HepG2 (cell line): Measurements from ENCODE around the gene UBASH3A. TPM values are rescaled to one million over a fixed set of nuclear protein-coding genes. Genes with fewer than 3 reads are reported as not detected.

ENCODE experiments used
- ATAC-seq: fragments of 200-7000 bp; cut with Tn5 transposase; 3 replicates; pipeline ENCODE4 v1.9.1; 2020; ENCODE audit warnings: mild to moderate bottlenecking, moderate library complexity
- BruUV-seq: library from RNA; stranded (reverse); fragments of 400-500 nt; replicated peaks from 2 replicates; lab custom pipeline; 2021; lab: Mats Ljungman, UMichigan
- CTCF ChIA-PET: fragments of 300-600 bp; formaldehyde crosslinking; extraction: SDS; loops from one replicate; lab custom pipeline; 2021; ENCODE audit warnings: low total read pairs, inconsistent platforms, low intra/inter-chr PET ratio; lab: Yijun Ruan, JAX
- POLR2A ChIA-PET: fragments of 350-600 bp; sonication (Branson Sonifier 250); formaldehyde crosslinking; loops from one replicate; lab custom pipeline; 2020; ENCODE audit warnings: antibody characterized with exemption, inconsistent platforms; lab: Yijun Ruan, JAX
- DNase-seq: peaks from one replicate; pipeline ENCODE4 v3.0.0-alpha.2; 2015; ENCODE audit warnings: low spot score
- FAIRE-seq: peaks from 3 replicates; lab custom pipeline; 2011; peaks lifted over from hg19 to GRCh38; lab: Jason Lieb, UNC
- H2AFZ ChIP-seq: one replicate; pipeline ENCODE4 v1.6.1; 2011; ENCODE audit warnings: low read length, inconsistent platforms
- H3K27ac ChIP-seq: fragments of 300-600 bp; 3 replicates; pipeline ENCODE4 v1.8.0; 2011; ENCODE audit warnings: mixed run types, mild to moderate bottlenecking, mixed read lengths, low read length, inconsistent platforms; ENCODE audit not compliant: insufficient read depth; ENCODE audit errors: extremely low read length
- H3K27me3 ChIP-seq, 2 experiments: fragments of 200-600 bp in 1 of 2; 2 replicates in 1 of 2; 3 replicates in 1 of 2; pipeline versions ENCODE4 v1.6.0 to v1.8.0; 2011; ENCODE audit warnings: low read length in 2 of 2, mild to moderate bottlenecking in 2 of 2, moderate library complexity in 2 of 2, inconsistent platforms in 1 of 2; ENCODE audit not compliant: insufficient read depth in 2 of 2, control insufficient read depth in 1 of 2
- H3K36me3 ChIP-seq, 2 experiments: fragments of 200-600 bp in 1 of 2; replicated peaks in 1 of 2; 2 replicates in 1 of 2; 3 replicates in 1 of 2; pipeline versions ENCODE4 v1.5.1 to v1.8.0; 2011; ENCODE audit warnings: low read length in 2 of 2, inconsistent platforms in 1 of 2; ENCODE audit not compliant: insufficient read depth in 2 of 2, control insufficient read depth in 1 of 2
- H3K4me1 ChIP-seq: 2 replicates; pipeline ENCODE4 v1.5.1; 2012; ENCODE audit warnings: low read length, inconsistent platforms; ENCODE audit not compliant: insufficient read depth
- H3K4me2 ChIP-seq: 2 replicates; pipeline ENCODE4 v1.6.0; 2011; ENCODE audit warnings: low read depth, low read length, inconsistent platforms
- H3K4me3 ChIP-seq, 3 experiments: fragments of 200-600 bp in 1 of 3; sonication (generic), shearing (Covaris generic) in 1 of 3; replicated peaks in 1 of 3; 2 replicates each; pipeline ENCODE4 v1.5.1; 2011 to 2016; ENCODE audit warnings: low read length in 3 of 3, inconsistent platforms in 2 of 3, low read depth in 2 of 3, mild to moderate bottlenecking in 2 of 3, control low read depth in 1 of 3, mixed read lengths in 1 of 3; ENCODE audit not compliant: insufficient read depth in 1 of 3
- H3K79me2 ChIP-seq: one replicate; pipeline ENCODE4 v1.6.1; 2011; ENCODE audit warnings: low read length, inconsistent platforms; ENCODE audit not compliant: insufficient read depth
- H3K9ac ChIP-seq: 2 replicates; pipeline ENCODE4 v1.6.0; 2011; ENCODE audit warnings: mild to moderate bottlenecking, low read depth, low read length, inconsistent platforms; ENCODE audit not compliant: insufficient read depth
- H3K9me3 ChIP-seq: 2 replicates; pipeline ENCODE4 v1.5.1; 2012; ENCODE audit warnings: mild to moderate bottlenecking, low read length
- H4K20me1 ChIP-seq: 2 replicates; pipeline ENCODE4 v1.6.0; 2011; ENCODE audit warnings: inconsistent platforms, mild to moderate bottlenecking, low read length, moderate library complexity; ENCODE audit not compliant: insufficient read depth
- ARHGAP35 ChIP-seq: sonication (generic); formaldehyde crosslinking; IDR thresholded peaks from 2 replicates; pipeline ENCODE4 v1.9.0; 2022; ENCODE audit warnings: mild to moderate bottlenecking, inconsistent platforms, moderate library complexity, missing genetic modification reagents, borderline replicate concordance
- ELF1 ChIP-seq: sonication (generic); formaldehyde crosslinking; IDR thresholded peaks from 2 replicates; pipeline ENCODE4 v1.4.0; 2020; ENCODE audit warnings: missing genetic modification reagents
- FLYWCH1 ChIP-seq: sonication (generic); formaldehyde crosslinking; IDR thresholded peaks from 2 replicates; pipeline ENCODE4 v1.8.1; 2023; ENCODE audit warnings: mild to moderate bottlenecking, missing genetic modification reagents
- HDAC2 ChIP-seq: sonication (generic); formaldehyde crosslinking; IDR thresholded peaks from 2 replicates; pipeline ENCODE4 v1.4.0; 2020; ENCODE audit warnings: missing genetic modification reagents
- JARID2 ChIP-seq: sonication (generic); formaldehyde crosslinking; IDR thresholded peaks from 2 replicates; pipeline ENCODE4 v1.8.1; 2023; ENCODE audit warnings: missing genetic modification reagents, inconsistent platforms; ENCODE audit not compliant: insufficient replicate concordance
- KLF13 ChIP-seq: sonication (generic); formaldehyde crosslinking; IDR thresholded peaks from 2 replicates; pipeline ENCODE4 v1.4.0; 2020; ENCODE audit warnings: mild to moderate bottlenecking, missing genetic modification reagents
- MYC ChIP-seq: sonication (generic); formaldehyde crosslinking; IDR thresholded peaks from 2 replicates; pipeline ENCODE4 v1.9.0; 2021; ENCODE audit warnings: missing genetic modification reagents, borderline replicate concordance
- NPAS2 ChIP-seq: sonication (generic); formaldehyde crosslinking; IDR thresholded peaks from 2 replicates; pipeline ENCODE4 v1.8.0; 2022; ENCODE audit warnings: mild to moderate bottlenecking, missing genetic modification reagents, borderline replicate concordance
- POLR2A ChIP-seq, 2 experiments: IDR thresholded peaks; 2 replicates each; pipeline ENCODE4 v1.6.1; 2011; ENCODE audit warnings: low read depth in 2 of 2, low read length in 2 of 2, mild to moderate bottlenecking in 1 of 2, moderate library complexity in 1 of 2; ENCODE audit not compliant: insufficient read depth in 1 of 2
- ZMYM4 ChIP-seq: sonication (generic); formaldehyde crosslinking; IDR thresholded peaks from 2 replicates; pipeline ENCODE4 v1.8.1; 2023; ENCODE audit warnings: mild to moderate bottlenecking, missing genetic modification reagents
- ZNF230 ChIP-seq: sonication (generic); formaldehyde crosslinking; IDR thresholded peaks from 2 replicates; pipeline ENCODE4 v1.4.0; 2020; ENCODE audit warnings: mild to moderate bottlenecking, missing genetic modification reagents
- ZNF264 ChIP-seq: sonication (generic); formaldehyde crosslinking; IDR thresholded peaks from 2 replicates; pipeline ENCODE4 v1.4.0; 2020; ENCODE audit warnings: missing genetic modification reagents
- ZNF274 ChIP-seq: sonication (generic); formaldehyde crosslinking; IDR thresholded peaks from 2 replicates; pipeline ENCODE4 v1.5.1; 2020; ENCODE audit warnings: mild to moderate bottlenecking, missing genetic modification reagents
- ZNF441 ChIP-seq: sonication (generic); formaldehyde crosslinking; IDR thresholded peaks from 2 replicates; pipeline ENCODE4 v1.7.0; 2021; ENCODE audit warnings: missing genetic modification reagents, borderline replicate concordance
- ZNF563 ChIP-seq: sonication (generic); formaldehyde crosslinking; IDR thresholded peaks from 2 replicates; pipeline ENCODE4 v1.8.0; 2022; ENCODE audit warnings: mild to moderate bottlenecking, moderate library complexity, missing genetic modification reagents
- ZNF773 ChIP-seq: sonication (generic); formaldehyde crosslinking; IDR thresholded peaks from 2 replicates; pipeline ENCODE4 v1.4.0; 2020; ENCODE audit warnings: missing genetic modification reagents, borderline replicate concordance
- ZNF775 ChIP-seq: sonication (generic); formaldehyde crosslinking; IDR thresholded peaks from 2 replicates; pipeline ENCODE4 v1.4.0; 2020; ENCODE audit warnings: missing genetic modification reagents, mild to moderate bottlenecking, moderate library complexity, borderline replicate concordance
- WGBS: methylation state at CpG from one replicate; pipeline ENCODE4 v1.1.6; 2017; ENCODE audit warnings: low lambda C conversion rate; 5-methylcytosine and 5-hydroxymethylcytosine counted together
- in situ Hi-C: cut with HindIII; loops from 2 replicates; pipeline ENCODE4 v1.10.0; 2017; ENCODE audit warnings: low pct_unique_long_range_greater_than_20kb; ENCODE audit not compliant: extremely low pct_ligation_motif_present
- intact Hi-C: fragments of 100-400 bp; cut with micrococcal nuclease; formaldehyde crosslinking; loops from one replicate; pipeline ENCODE4 v1.10.0; 2022; ENCODE audit not compliant: unreplicated experiment
- polyA plus RNA-seq, 8 experiments: library from polyadenylated mRNA; depleted of rRNA in 3 of 8; stranded (reverse) in 7 of 8; unstranded in 1 of 8; fragments of >200 nt; fragmentation: Illumina TruSeq in 4 of 8; extraction: Trizol in 4 of 8; gene quantifications; 2 replicates each; pipeline versions ENCODE4 v1.2.1 to v1.2.3, GENCODE V29; 2011 to 2016; ENCODE audit warnings: low read depth in 4 of 8, missing spikeins in 1 of 8, mixed read lengths in 1 of 8; ENCODE audit not compliant: insufficient read depth in 1 of 8
- total RNA-seq, 5 experiments: library from RNA; depleted of rRNA; stranded (reverse); fragments of >200 nt; fragmentation: Illumina TruSeq; extraction: Trizol; gene quantifications; 2 replicates each; pipeline ENCODE4 v1.2.3, GENCODE V29; 2016; ENCODE audit warnings: low read depth in 1 of 5
- TF ChIP-seq, protein P1 (sequence below): sonication (generic); formaldehyde crosslinking; IDR thresholded peaks from 2 replicates; pipeline ENCODE4 v1.4.0; 2020; ENCODE audit warnings: mild to moderate bottlenecking, low read depth, missing genetic modification reagents
- TF ChIP-seq, protein P2 (sequence below): sonication (generic); formaldehyde crosslinking; IDR thresholded peaks from 2 replicates; pipeline ENCODE4 v1.4.0; 2020; ENCODE audit warnings: missing genetic modification reagents

UBASH3A gene
- total and polyA plus RNA-seq, 2 of the 13 experiments (the other 11 are each of a cell fraction or from before 2014, with no cell fraction given) = not detected

DNA sequence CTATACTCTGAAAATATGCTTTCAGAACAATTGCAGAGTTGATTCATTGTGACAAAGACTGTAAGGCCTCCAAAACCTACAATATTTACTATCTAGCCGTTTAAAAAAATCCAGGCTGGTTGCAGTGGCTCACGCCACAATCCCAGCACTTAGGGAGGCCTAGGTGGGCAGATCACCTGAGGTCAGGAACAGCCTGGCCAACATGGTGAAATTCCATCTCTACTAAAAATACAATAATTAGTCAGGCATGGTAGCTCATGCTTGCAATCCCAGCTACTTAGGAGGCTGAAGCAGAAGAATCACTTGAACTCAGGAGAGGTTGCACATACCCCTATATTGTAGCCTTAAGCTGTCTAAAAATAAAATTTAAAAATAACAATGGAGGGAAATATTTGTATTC, 47.7 kb upstream of the UBASH3A start:
- no peaks in the 10 kb centered on the region for H4K20me1 ChIP-seq
- in situ Hi-C loops = no loop called here
- no peaks in the 10 kb centered on the region; the same call in 1 of the 2 replicates for H3K9me3 ChIP-seq
- BruUV-seq = no TSS peak
- no peaks in the 10 kb centered on the region for H3K36me3 ChIP-seq
- no peak overlapping the region for H3K9ac ChIP-seq
- 25% methylated on average over 2 of the region's 2 CpGs for WGBS
- no peak overlapping the region for H3K4me3 ChIP-seq
- ChIA-PET CTCF (no interaction called here), POLR2A (no interaction called here)
- no peak for ATAC-seq
- DNase-seq = no peak
- no peak overlapping the region for H2AFZ ChIP-seq
- intact Hi-C loops = no loop called here
- H3K27ac ChIP-seq = no peak overlapping the region
- peaks cover 0 to 8% of the 10 kb centered on the region in 2 experiments; a peak in 3 of 5 replicates for H3K27me3 ChIP-seq
- TF ChIP-seq JARID2 (no peak), ELF1 (CRISPR knock-in tag) (no peak), ZNF230 (CRISPR knock-in tag) (no peak), ZNF264 (CRISPR knock-in tag) (no peak)
- no peaks in the 10 kb centered on the region for H3K79me2 ChIP-seq
- FAIRE-seq = no peak
- H3K4me2 ChIP-seq = no peak overlapping the region
- peaks cover 15% of the 10 kb centered on the region for H3K4me1 ChIP-seq

- H3K36me3 ChIP-seq = no peaks in the 10 kb centered on the region
- H3K79me2 ChIP-seq = no peaks in the 10 kb centered on the region
- CTCF ChIA-PET = no interaction called here
- POLR2A ChIA-PET = no interaction called here
- H3K9me3 ChIP-seq = no peaks in the 10 kb centered on the region; the same call in 1 of the 2 replicates
- no peak overlapping the region for H3K27ac ChIP-seq
- ATAC-seq (no peak), FAIRE-seq (no peak), DNase-seq (no peak)
- no peak overlapping the region for H2AFZ ChIP-seq
- no TSS peak for BruUV-seq
- H3K9ac ChIP-seq = no peak overlapping the region
- intact Hi-C loops (no loop called here), in situ Hi-C loops (no loop called here)
- H3K4me2 ChIP-seq = no peak overlapping the region
- no peak overlapping the region for H3K4me3 ChIP-seq
- WGBS = 32% methylated on average over 6 of the region's 6 CpGs
- peaks cover 0 to 2% of the 10 kb centered on the region in 2 experiments; a peak in 3 of 5 replicates for H3K27me3 ChIP-seq
- H4K20me1 ChIP-seq = no peaks in the 10 kb centered on the region
- peaks cover 9% of the 10 kb centered on the region; the same call in 1 of the 2 replicates for H3K4me1 ChIP-seq
- TF ChIP-seq ZNF775 (CRISPR knock-in tag) (no peak), NPAS2 (CRISPR knock-in tag) (no peak), FLYWCH1 (CRISPR knock-in tag) (no peak), HDAC2 (no peak), POLR2A (IDR thresholded peaks at IDR 0.05; ENCODE audit: insufficient read depth in 1 of 2, low read depth in 2 of 2, low read length in 2 of 2) (no peak), MYC (CRISPR knock-in tag) (no peak), ZMYM4 (CRISPR knock-in tag) (no peak), ZNF563 (CRISPR knock-in tag) (no peak), ZNF441 (CRISPR knock-in tag) (no peak), ZNF773 (CRISPR knock-in tag) (no peak), ZNF274 (CRISPR knock-in tag) (no peak), ARHGAP35 (CRISPR knock-in tag) (no peak), KLF13 (CRISPR knock-in tag) (no peak)
- TF ChIP-seq, protein P1, sequence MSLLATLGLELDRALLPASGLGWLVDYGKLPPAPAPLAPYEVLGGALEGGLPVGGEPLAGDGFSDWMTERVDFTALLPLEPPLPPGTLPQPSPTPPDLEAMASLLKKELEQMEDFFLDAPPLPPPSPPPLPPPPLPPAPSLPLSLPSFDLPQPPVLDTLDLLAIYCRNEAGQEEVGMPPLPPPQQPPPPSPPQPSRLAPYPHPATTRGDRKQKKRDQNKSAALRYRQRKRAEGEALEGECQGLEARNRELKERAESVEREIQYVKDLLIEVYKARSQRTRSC (CRISPR knock-in tag) = no peak
- TF ChIP-seq, protein P2, sequence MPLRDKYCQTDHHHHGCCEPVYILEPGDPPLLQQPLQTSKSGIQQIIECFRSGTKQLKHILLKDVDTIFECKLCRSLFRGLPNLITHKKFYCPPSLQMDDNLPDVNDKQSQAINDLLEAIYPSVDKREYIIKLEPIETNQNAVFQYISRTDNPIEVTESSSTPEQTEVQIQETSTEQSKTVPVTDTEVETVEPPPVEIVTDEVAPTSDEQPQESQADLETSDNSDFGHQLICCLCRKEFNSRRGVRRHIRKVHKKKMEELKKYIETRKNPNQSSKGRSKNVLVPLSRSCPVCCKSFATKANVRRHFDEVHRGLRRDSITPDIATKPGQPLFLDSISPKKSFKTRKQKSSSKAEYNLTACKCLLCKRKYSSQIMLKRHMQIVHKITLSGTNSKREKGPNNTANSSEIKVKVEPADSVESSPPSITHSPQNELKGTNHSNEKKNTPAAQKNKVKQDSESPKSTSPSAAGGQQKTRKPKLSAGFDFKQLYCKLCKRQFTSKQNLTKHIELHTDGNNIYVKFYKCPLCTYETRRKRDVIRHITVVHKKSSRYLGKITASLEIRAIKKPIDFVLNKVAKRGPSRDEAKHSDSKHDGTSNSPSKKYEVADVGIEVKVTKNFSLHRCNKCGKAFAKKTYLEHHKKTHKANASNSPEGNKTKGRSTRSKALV (CRISPR knock-in tag) = no peak
Observed at GRCh38 chr21:42356650-42357049, 47.1 kb upstream of the UBASH3A start.
